Effector CD4-positive, alpha-beta T cell (primary cell): Measurements from ENCODE around the gene ENPP5. TPM values are rescaled to one million over a fixed set of nuclear protein-coding genes. Genes with fewer than 3 reads are reported as not detected.
A peak's percentile ranks its signal among the peaks of the same experiment; 100 is the strongest.

ENCODE experiments used
- DNase-seq: peaks from one replicate; pipeline ENCODE4 v3.0.0-alpha.2; 2020
- total RNA-seq: gene quantifications from one replicate; lab custom pipeline; 2026; lab: John Stamatoyannopoulos, UW

ENPP5 gene, protein sequence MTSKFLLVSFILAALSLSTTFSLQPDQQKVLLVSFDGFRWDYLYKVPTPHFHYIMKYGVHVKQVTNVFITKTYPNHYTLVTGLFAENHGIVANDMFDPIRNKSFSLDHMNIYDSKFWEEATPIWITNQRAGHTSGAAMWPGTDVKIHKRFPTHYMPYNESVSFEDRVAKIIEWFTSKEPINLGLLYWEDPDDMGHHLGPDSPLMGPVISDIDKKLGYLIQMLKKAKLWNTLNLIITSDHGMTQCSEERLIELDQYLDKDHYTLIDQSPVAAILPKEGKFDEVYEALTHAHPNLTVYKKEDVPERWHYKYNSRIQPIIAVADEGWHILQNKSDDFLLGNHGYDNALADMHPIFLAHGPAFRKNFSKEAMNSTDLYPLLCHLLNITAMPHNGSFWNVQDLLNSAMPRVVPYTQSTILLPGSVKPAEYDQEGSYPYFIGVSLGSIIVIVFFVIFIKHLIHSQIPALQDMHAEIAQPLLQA
- total RNA-seq = not detected

DNA sequence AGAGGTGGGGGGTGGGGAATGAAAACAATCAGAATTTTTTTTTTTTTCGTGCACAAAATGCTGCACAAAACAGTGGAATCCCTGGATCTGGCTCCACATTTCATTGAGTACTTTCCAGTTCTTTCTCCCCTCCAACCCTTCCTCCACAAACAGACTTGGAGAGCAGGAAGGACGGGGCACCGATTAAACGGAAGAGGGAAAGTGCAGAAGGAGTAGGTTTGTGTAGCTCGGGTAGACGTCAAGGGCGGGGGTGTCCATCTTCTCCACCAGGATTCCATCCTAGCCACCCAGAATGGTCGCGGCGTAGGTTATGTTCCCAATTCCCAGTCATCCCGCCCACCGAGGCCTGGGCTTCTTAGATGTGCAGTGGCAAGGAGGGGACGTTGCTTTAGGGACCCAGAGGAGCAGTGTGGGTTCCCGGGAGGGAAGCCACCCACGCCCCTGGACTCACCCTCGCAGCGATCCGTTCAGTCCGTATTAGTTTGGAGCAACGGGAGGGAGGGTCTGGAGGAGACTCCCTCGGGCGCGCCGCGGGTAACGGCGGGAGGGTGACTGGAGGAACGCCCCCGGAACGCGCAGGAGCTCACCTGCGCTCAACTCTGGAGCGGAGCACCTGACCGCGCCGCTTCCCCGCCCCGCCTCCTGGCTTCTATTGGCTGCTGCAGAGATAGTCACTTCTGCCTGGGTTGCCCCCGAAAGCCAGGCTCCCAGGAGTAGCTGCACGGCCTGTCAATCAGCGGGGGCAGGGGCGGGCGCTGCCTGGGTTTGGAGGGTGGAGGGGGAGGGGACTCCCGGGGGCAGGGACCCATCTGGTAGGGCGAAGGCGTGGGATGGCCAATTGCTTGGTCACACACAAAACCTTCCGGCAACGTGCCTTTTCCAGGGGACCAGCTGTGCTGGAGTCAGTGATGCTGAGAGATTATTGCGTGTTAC is at the start of gene ENPP5:
Gene ENPP5 (minus strand): TSS at position 624 of the 933 bp plus-strand sequence. CDS start 2,718 bp downstream, outside the sequence.
- peak; percentile 34 for DNase-seq

DNA sequence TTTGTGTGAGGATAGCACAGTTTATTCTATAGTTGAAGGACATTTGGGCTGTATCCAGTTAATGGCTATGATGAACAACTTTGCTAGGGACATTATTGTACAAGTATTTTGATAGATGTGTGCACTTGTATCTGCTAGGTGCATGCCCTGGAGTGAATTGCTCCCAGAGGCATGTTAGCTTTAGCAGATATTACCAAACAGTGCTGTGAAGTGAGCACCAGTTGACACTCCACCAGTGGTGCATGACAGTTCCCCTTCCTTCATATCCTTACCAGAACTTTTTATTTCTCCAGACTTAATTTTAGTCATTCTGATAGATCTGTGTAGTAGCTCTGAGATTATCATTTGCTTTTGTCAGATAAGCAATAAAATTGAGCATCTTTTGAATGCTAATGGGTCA is 48.9 kb upstream of the ENPP5 start:
- DNase-seq = no peak

DNA sequence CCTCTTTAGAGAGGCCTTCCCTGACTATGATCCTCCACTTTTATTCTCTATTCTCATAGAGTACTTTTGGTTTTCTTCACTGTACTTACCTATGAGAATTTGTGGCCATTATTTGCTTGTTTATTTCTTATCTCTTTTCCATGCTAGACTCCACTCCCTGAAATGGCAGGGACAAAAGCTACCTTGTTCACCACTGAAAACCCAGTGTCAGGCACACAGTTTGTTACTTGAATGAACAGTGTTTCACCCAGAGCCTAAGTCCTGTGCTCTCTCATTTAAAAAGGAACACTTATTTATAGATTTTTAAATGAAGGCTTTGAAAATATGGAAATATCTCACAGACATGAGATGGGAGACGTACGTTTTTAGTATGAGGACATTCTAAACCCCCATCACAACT is 47.7 kb upstream of the ENPP5 start:
- no peak for DNase-seq

DNA sequence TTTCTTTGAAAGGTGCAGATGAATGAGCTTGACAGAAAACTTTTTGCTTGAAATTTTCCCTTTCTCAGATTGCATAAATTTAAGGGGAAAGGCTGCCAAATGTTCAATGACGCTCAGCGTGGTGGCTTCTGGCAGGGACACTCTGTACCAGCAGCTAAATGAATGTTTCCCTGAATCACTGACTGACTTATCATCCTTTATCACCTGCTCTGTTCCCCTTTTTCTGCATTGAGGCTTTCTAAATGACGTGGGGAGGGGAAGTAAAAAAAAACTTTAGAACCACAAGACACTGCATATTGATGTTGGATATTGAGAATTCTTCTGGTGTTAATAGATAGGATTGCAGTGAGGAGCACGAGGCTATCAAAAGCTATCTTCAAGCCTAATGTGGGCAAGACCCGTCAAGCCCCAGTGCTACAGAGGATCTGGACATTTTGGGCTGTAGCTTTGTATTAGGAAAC is 46.9 kb upstream of the ENPP5 start:
- DNase-seq = no peak

DNA sequence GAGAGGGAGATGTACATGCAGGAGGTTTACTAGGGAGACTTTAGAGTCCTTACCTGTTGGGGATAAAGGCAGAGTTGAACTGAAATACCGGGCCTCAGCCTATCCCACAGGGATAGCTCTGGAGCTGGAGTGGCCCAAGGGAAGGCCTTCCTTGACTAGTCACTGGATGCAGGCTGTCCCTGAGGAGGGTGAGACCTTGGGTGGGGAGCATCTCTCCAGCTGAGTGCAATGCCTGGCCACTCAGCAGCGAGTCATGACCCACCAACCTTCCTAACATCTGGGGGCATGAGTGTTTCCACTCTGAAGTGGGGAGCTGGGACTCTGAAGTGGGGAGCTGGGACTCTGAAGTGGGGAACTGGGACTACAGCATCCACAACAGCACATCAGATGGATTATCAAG is 46.1 kb upstream of the ENPP5 start:
- no peak for DNase-seq

DNA sequence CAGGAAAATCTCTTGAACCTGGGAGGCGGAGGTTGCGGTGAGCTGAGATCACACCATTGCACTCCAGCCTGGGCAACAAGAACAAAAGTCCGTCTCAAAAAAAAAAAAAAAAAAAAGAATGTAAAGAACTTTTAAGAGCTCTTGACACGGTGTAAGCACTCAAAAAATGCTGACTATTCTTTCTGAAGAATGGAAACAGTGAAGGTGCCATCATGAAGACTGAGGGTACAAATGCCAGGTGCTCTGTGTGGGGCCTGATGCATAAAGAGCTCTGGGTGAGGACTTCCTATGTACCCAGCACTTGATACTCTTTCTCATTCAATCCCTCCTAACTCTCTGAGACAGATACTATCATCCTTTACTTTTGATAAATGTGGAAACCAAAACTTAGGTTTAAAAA is 45.0 kb upstream of the ENPP5 start:
- no peak for DNase-seq

DNA sequence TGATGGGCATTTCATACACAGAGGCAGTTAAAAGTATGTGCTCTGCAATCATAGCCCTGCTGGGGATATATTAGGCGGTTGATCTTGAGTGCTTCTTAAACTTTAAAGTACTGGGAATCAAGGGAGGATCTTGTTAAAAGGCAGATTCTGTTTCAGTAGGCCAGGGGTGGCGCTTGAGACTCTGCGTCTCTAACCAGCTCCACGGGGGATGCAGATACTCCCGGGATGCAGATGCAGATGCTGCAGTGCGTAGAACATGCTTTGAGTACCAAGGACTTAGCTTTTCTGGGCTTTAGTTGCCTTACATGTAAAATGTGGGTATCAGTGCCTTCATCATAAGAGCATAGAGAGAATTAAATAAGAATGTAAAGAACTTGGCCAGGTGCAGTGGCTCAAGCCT is 44.4 kb upstream of the ENPP5 start:
- DNase-seq = no peak

DNA sequence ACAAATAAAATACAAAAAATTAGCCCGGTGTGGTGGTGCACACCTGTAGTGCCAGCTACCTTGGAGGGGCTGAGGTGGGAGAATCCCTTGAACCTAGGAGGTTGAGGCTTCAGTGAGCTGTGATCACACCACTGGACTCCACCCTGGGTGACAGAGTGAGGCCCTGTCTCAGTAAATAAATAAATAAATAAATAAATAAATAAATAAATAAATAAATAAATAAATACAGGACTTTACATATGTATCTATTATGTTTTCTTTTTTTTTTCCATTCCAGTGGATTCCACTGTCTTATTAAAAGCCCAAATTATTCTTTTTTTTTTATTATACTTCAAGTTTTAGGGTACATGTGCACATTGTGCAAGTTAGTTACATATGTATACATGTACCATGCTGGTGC is 41.1 kb upstream of the ENPP5 start:
- no peak for DNase-seq

DNA sequence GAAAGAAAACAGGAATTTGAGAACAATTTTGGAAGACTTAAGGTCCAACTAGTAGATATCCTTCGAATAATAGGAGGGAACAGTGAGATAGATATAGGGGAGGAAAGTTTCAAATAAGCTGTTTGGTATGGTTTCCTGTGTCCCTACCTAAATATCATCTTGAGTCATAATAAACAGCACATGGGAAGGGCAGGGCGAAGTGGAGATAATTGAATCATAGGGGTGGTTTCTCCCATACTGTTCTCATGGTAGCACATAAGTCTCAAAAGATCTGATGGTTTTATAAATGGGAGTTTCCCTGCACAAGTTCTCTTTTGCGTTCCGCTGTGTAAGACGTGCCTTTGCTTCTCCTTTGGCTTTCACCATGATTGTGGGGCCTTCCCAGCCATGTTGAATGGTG is 39.5 kb upstream of the ENPP5 start:
- no peak for DNase-seq

DNA sequence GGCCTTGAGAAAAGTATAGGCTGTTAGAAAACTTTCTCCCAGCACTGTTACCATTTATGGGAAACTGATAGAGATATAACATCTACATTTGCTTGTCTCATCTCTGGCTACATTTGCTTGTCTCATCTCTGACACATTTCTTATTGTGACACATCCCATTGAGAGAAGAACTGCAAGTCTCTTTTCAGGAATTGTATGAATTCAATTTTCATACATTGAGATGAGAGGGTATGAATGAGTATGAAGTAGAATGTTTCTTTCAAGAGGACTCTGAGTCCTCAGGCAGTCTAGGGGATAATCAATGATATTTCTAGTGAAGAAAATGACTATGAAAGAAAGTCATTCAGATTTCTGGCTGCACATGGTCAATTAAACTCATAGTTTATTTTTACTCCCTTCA is 37.5 kb upstream of the ENPP5 start:
- no peak for DNase-seq

DNA sequence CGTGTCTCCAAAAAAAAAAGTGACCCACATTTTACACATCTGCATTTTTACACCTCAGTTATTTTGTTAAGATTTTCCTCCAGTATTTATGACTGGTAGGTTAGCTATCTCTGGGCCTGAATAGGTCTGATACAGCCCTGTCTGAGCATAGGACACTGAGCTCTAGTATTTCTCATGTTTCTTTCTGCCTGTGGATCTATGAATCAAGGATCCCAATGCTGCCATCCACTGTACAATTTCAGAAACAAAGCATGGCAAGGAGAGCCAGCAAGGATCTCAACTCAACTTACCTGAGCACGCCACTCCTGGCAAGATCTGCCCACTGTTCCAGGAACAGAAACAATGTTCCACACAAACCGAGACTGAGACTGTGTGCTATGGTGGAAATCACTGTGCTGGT is 36.4 kb upstream of the ENPP5 start:
- DNase-seq = no peak

DNA sequence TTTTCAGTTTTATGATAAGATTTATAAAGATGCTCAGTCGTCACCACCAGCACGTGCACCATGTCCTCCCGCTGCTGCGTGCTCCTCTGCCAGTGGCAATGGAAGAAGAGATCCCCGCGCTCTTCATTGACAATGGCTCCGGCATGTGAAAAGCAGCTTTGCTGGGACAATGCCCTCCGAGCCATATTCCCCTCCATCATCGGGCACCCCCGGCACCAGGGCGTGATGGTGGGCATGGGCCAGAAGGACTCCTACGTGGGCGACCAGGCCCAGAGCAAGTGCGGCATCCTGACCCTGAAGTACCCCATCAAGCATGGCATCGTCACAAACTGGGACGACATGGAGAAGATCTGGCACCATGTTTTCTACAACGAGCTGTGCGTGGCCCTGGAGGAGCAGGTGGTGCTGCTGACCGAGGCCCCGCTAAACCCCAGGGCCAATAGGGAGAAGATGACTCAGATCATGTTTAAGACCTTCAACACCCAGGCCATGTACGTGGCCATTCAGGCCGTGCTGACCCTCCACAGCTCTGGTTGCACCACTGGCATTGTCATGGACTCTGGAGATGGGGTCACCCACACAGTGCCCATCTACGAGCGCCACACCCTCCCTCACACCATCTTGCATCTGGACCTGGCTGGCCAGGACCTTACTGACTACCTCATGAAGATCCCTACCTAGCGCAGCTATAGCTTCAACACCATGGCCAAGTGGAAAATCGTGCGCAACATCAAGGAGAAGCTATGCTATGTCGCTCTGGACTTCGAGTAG is 34.3 kb upstream of the ENPP5 start:
- DNase-seq = no peak

DNA sequence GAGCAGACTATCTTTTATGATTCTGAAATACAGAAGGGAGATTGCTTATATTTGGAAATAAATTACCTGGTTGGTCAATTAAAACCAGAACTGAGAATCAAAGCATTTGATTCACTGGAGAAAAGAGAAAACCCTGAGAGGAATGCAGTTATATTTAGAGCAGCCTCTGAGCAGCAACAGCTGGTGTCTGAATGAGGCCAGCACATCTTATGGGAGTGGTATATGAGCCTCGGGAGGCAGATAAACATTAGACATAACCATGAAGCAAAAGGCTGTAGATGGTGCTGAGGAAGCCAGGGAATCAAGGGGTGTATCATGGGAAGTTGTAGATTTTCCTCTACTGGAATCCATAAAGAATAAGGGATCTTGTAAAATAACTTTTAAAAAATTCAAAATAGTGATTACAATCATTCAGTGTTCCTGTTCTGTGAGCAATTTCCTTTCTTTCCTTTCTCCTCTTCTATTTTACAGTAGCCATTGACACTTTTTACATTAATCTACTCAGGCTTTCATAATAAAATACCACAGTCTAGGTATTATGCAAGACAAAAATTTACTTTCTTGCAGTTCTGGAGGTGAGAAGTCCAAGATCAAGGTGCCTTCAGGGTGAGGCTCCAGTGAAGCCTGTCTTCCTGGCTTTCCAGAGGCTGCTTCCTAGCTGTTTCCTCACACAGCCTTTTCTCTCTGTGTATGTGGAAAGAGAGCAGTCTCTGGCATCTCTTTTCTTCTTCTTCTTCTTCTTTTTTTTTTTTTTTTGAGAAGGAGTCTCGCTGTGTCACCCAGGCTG is 32.8 kb upstream of the ENPP5 start:
- DNase-seq = no peak

DNA sequence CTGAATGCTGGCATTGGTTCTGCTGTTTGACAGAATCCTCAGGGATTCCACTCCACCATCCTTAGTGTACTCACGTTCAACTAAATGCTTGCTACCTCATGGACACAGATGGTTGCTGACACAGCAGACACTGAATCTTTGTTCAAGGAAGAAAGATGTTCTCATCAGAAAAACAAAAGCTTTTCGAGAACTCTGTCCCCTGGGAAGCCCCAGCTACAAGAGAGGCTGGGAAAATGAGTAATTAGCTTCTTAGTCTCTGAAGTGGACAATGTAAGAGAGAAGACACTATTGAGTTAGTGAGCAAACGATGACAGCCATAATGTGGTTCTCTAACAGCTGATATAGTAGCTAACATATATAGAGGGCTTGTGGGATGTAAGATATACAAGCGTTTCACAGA is 30.9 kb upstream of the ENPP5 start:
- no peak for DNase-seq

DNA sequence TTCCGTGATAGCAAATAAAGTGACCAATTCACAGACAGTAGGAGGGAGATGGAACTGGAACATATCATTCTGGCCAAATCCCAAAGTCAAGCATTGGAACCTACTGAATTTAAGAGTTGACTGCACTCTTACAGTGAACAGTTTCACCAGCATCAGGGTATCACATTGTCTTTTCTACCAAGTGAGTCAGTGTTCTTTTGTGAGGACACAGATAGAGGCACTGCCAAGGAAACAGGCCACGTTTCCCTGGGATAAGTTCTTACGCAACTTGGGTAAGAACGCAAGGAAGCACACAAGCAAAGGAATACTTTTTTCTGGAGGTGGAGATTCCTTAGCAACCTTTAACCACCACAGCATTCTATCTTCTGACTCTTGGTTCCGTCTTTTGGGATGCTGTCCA is 28.6 kb upstream of the ENPP5 start:
- no peak for DNase-seq

DNA sequence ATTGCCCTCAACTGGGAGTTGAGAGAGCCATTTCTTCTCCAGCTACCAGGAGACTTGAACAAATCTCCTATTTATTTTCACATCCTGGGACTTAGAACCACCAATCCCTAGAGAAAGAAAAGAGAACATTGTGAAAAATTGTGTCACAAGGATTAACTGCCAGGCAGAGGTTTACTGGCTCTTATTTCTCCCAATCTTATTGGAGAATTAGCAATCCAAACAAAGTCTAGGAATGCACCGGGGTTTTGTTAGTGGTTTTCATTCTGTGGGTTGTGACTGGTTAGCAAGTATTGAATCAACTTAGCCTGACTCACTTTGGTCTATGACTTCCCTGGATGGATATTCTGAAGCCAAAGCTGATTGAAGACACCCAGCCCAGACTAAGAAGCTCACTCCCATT is 21.2 kb upstream of the ENPP5 start:
- no peak for DNase-seq

DNA sequence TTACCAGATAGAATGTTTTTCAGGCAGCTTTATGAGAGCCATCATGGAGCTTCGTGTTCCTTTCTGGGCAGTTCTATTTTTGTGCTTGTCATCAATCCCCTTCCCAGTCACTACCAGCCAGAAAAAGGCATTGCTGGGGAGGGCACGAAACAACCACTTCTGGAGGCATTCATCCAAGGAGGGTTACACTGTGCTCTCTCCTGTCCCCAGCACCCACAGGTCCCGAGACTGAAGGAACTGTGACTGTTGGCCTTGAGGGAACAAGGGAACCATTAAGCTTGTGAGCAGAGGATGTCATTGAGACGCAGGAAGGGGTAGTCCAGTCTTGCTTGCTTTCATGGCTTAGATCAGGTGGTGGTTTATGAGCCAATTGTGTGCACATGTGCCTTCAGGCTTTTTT is 20.1 kb upstream of the ENPP5 start:
- no peak for DNase-seq

DNA sequence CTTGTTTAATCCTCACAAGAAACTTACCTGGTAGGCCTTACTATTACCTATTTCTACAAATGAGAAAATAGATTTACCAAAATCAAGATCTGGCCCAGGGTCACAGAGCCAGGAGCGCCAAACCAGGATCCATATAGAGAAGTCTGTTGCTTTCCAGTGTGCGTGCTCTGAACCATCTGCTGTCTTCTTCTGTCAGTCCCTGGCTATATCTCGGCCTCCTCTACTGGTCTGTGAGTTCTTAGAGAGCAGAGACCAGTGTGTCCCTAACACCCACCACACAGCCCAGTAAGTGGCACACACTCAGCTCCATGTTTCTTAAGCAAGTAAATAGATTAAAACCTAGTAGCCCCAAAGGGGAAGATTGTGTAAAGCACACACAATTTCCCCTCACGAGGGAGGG is 18.9 kb upstream of the ENPP5 start:
- DNase-seq = no peak

DNA sequence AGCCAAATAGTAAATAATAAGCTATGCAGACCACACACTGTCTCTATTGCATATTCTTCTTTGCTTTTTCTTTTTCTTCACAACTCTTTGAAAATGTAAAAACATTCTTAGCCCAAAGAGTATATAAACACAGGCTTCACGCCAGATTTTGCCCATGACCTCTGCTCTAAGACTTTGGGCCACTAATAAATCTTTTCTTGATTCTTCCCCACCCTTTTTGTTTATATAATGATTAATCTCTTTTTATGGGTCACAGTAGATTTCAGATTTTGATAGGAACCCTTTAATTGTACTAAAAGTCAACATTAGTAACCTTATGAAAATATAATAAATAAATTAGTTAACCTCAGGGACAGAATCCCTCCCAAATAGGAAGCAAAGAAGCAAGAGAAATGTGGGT is 15.8 kb upstream of the ENPP5 start:
- DNase-seq = no peak

DNA sequence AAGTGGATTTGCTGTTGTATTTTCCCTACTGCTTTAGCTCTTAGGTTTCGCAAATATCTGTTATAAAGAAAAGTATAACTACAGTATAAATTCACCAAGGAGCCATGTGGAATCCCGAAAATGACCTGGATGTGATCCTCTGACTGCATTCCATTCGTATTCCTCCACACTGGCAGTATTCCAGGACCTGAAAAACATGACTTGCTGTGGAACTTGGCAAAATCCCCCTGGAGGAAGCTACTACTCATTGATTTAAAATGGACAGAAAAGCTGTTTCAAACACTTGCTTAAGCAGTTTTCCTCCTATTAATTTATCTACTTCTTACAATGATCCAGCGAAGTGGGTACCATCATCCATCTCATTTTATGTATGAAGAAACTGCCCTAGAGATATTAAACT is 13.3 kb upstream of the ENPP5 start:
- DNase-seq = no peak

DNA sequence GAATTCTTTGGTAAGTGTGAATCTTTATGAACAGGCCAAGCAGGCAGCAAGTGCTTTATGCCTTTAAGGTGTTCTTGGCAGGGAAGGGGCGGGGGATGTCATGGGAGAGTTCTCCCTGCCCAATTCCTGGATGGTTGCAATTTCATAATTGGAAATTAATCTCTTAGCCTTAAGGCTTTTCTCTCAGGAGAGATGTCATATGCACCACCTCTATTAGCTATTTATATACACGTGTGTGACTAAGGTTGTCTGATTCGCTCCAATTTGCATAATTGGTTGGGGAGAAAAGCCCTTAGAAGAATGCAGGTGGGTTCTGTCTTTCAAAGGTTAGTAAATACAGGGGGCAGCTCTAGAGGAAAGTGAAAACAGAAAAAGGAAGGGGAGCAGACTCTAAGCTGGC is 5.2 kb upstream of the ENPP5 start:
- DNase-seq = no peak

DNA sequence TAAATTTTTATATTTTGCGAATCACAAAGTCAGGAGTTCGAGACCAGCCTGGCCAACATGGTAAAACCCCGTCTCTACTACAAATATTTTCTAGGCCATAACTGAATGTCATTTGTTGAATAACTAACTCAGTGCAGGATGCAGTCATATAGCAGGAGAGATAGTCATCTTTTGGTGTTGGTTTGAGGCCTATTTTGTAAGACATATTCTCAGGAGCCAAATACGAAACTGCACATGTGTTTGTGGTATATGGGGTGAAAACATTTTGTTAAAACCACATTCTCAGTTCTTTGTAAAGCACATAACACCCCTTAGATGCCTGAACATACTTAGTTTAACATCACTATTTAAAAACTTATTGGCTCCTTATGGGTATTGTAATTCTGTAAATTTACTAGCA is 4.7 kb upstream of the ENPP5 start:
- no peak for DNase-seq
